Neural progenitor cell (in vitro differentiated cells): ENCODE results near the gene APOC3. TPM values are rescaled to one million over a fixed set of nuclear protein-coding genes. Genes with fewer than 3 reads are reported as not detected.

Experiments
- DNase-seq: peaks from one replicate; pipeline ENCODE4 v3.0.0-alpha.2; 2016; ENCODE audit warnings: low spot score
- H2AFZ ChIP-seq: fragments of 200-600 bp; sonication (generic); replicated peaks from 2 replicates; pipeline ENCODE4 v1.6.1; 2016; ENCODE audit warnings: antibody characterized with exemption
- H3F3A ChIP-seq: fragments of 200-600 bp; sonication (generic); 2 replicates; pipeline ENCODE4 v1.6.1; 2016; ENCODE audit warnings: antibody characterized with exemption, low read depth
- H3K27ac ChIP-seq: fragments of 200-600 bp; sonication (generic); 2 replicates; pipeline ENCODE4 v1.5.1; 2016; ENCODE audit warnings: mild to moderate bottlenecking
- H3K27me3 ChIP-seq: fragments of 200-600 bp; sonication (generic); 2 replicates; pipeline ENCODE4 v1.6.1; 2016; ENCODE audit warnings: mild to moderate bottlenecking, moderate library complexity
- H3K36me3 ChIP-seq: fragments of 200-600 bp; sonication (generic); 2 replicates; pipeline ENCODE4 v1.5.1; 2016
- H3K4me1 ChIP-seq: fragments of 200-600 bp; sonication (generic); 2 replicates; pipeline ENCODE4 v1.6.1; 2016; ENCODE audit warnings: mixed run types
- H3K4me2 ChIP-seq: fragments of 200-600 bp; sonication (generic); 2 replicates; pipeline ENCODE4 v1.6.1; 2016
- H3K4me3 ChIP-seq: fragments of 200-600 bp; sonication (generic); 2 replicates; pipeline ENCODE4 v1.5.1; 2016
- H3K79me2 ChIP-seq: fragments of 200-600 bp; sonication (generic); 2 replicates; pipeline ENCODE4 v1.6.1; 2016; ENCODE audit warnings: low read depth
- H3K9ac ChIP-seq: fragments of 200-600 bp; sonication (generic); 2 replicates; pipeline ENCODE4 v1.6.1; 2016
- H3K9me3 ChIP-seq: fragments of 200-600 bp; sonication (generic); 2 replicates; pipeline ENCODE4 v1.5.1; 2016; ENCODE audit warnings: low read depth
- H4K20me1 ChIP-seq: fragments of 200-600 bp; sonication (generic); 2 replicates; pipeline ENCODE4 v1.6.1; 2016; ENCODE audit warnings: low read depth
- H3K27ac Mint-ChIP-seq: 3 replicates; pipeline ENCODE4 v1.8.0; 2021; ENCODE audit warnings: mixed read lengths
- H3K27me3 Mint-ChIP-seq: 2 replicates; pipeline ENCODE4 v1.8.0; 2022; ENCODE audit warnings: low read depth, mild to moderate bottlenecking, inconsistent platforms, moderate library complexity, mixed read lengths; ENCODE audit not compliant: insufficient read depth
- H3K36me3 Mint-ChIP-seq: 3 replicates; pipeline ENCODE4 v1.8.0; 2021; ENCODE audit warnings: mixed read lengths
- H3K4me1 Mint-ChIP-seq: 3 replicates; pipeline ENCODE4 v1.8.0; 2021; ENCODE audit warnings: mixed read lengths
- H3K4me3 Mint-ChIP-seq: 3 replicates; pipeline ENCODE4 v1.8.0; 2021; ENCODE audit warnings: mild to moderate bottlenecking, moderate library complexity, mixed read lengths
- H3K9me3 Mint-ChIP-seq: 3 replicates; pipeline ENCODE4 v1.8.0; 2020; ENCODE audit warnings: mixed read lengths
- EZH2 ChIP-seq: fragments of 200-600 bp; sonication (generic); IDR thresholded peaks from 2 replicates; pipeline ENCODE4 v1.6.1; 2017; ENCODE audit warnings: antibody characterized with exemption, mild to moderate bottlenecking, moderate library complexity
- EZH2phosphoT487 ChIP-seq: fragments of 200-600 bp; sonication (generic); IDR thresholded peaks from 2 replicates; pipeline ENCODE4 v1.6.1; 2017; ENCODE audit warnings: antibody characterized with exemption
- total RNA-seq: library from RNA; depleted of rRNA; stranded (reverse); fragments of >200 nt; gene quantifications from 2 replicates; pipeline ENCODE4 v1.2.3, GENCODE V29; 2015; ENCODE audit warnings: low replicate concordance
- TF ChIP-seq, protein P1 (sequence below): fragments of 200-600 bp; sonication (generic); IDR thresholded peaks from 2 replicates; pipeline ENCODE4 v1.5.1; 2017; ENCODE audit warnings: antibody characterized with exemption, mild to moderate bottlenecking

Gene APOC3
- total RNA-seq, 1 donor from 2014 or later, result not detected

DNA sequence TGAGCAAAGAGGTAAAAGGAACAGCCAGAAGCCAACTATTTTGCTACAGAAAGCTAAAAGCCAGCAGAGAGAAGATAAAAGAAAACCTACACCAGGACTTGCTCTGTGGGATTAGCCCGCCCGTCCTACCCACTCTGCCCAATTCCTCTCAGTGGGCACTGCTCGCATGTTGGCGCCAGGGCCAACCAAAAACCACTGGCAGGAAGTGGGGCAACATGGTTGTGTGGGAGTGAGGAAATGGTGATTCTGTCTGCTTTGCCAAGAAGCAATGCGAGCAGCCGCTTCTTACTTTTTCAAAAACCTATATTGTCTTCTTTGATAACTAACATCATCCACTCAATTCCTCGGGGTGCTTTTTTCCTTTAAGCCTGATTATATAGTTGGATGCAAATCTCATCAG, 21.9 kb downstream of the APOC3 start:
- peaks cover 32% of the 10 kb centered on the region for H3K36me3 Mint-ChIP-seq
- H3K4me3 ChIP-seq, result no peak overlapping the region
- no peak overlapping the region for H3K27ac Mint-ChIP-seq
- H4K20me1 ChIP-seq, result no peaks in the 10 kb centered on the region
- H3K4me1 Mint-ChIP-seq, result no peaks in the 10 kb centered on the region
- H3F3A ChIP-seq, result no peaks in the 10 kb centered on the region
- H3K9ac ChIP-seq, result no peak overlapping the region
- H3K36me3 ChIP-seq, result peaks cover under 1% of the 10 kb centered on the region
- no peaks in the 10 kb centered on the region for H3K9me3 ChIP-seq
- no peaks in the 10 kb centered on the region for H3K27me3 Mint-ChIP-seq
- TF ChIP-seq, protein P1, sequence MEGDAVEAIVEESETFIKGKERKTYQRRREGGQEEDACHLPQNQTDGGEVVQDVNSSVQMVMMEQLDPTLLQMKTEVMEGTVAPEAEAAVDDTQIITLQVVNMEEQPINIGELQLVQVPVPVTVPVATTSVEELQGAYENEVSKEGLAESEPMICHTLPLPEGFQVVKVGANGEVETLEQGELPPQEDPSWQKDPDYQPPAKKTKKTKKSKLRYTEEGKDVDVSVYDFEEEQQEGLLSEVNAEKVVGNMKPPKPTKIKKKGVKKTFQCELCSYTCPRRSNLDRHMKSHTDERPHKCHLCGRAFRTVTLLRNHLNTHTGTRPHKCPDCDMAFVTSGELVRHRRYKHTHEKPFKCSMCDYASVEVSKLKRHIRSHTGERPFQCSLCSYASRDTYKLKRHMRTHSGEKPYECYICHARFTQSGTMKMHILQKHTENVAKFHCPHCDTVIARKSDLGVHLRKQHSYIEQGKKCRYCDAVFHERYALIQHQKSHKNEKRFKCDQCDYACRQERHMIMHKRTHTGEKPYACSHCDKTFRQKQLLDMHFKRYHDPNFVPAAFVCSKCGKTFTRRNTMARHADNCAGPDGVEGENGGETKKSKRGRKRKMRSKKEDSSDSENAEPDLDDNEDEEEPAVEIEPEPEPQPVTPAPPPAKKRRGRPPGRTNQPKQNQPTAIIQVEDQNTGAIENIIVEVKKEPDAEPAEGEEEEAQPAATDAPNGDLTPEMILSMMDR, result no peak
- TF ChIP-seq EZH2phosphoT487 (no peak), EZH2 (no peak)
- no peaks in the 10 kb centered on the region for H3K79me2 ChIP-seq
- no peak overlapping the region for H2AFZ ChIP-seq
- H3K4me3 Mint-ChIP-seq, result no peak overlapping the region
- H3K4me1 ChIP-seq, result no peaks in the 10 kb centered on the region
- no peak overlapping the region for H3K27ac ChIP-seq
- no peaks in the 10 kb centered on the region for H3K27me3 ChIP-seq
- H3K9me3 Mint-ChIP-seq, result no peaks in the 10 kb centered on the region
- no peak overlapping the region for H3K4me2 ChIP-seq
- no peak for DNase-seq

DNA sequence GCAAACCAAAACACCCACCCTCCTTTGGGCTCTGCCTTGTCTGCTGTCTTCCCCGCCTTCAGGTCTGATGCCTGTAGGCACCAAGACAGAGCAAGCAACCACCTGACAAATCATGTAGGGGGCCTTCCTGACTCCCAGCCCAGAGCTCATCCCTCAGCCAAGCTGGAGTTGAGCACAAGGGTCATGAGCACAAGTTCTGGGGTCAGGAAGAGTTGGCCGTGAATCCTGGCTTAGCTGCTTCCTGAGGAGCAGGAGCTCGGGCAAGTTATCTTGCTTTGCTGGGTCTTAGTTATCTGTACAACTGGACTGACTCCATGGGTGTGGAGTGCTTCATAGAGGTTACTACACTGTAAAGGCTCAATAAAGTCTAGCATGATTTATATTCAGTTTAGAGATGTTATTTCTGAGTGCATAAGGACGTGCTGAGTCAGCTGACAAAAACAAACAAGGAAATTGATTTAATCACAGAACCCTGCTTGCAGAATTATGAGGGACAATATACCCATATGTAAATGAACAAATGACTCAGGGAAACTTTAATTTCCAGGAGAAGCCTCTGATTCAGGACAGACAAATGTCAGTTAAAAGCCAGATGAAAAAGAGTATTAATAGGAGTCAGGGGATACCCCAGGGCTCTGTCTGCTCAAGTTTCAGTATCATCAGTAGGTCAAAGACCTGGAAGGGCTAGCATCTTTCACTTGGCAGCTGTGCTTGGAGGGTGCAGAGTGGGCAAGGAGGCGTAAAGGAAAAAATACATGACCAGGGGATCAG, 22.7 kb downstream of the APOC3 start:
- no peak overlapping the region for H3K9ac ChIP-seq
- Mint-ChIP-seq H3K27me3 (no peaks in the 10 kb centered on the region), H3K4me3 (no peak overlapping the region), H3K36me3 (peaks cover 27% of the 10 kb centered on the region), H3K9me3 (no peaks in the 10 kb centered on the region), H3K4me1 (no peaks in the 10 kb centered on the region), H3K27ac (no peak overlapping the region)
- no peak overlapping the region for H3K27ac ChIP-seq
- H3K4me3 ChIP-seq, result no peak overlapping the region
- no peaks in the 10 kb centered on the region for H3K4me1 ChIP-seq
- H3K36me3 ChIP-seq, result peaks cover 5% of the 10 kb centered on the region
- no peaks in the 10 kb centered on the region for H3K27me3 ChIP-seq
- no peaks in the 10 kb centered on the region for H3F3A ChIP-seq
- no peaks in the 10 kb centered on the region for H4K20me1 ChIP-seq
- no peak overlapping the region for H2AFZ ChIP-seq
- no peaks in the 10 kb centered on the region for H3K9me3 ChIP-seq
- DNase-seq, result no peak
- TF ChIP-seq, protein P1, result no peak
- TF ChIP-seq EZH2phosphoT487, result no peak
- TF ChIP-seq EZH2, result no peak
- H3K4me2 ChIP-seq, result no peak overlapping the region
- no peaks in the 10 kb centered on the region for H3K79me2 ChIP-seq

DNA sequence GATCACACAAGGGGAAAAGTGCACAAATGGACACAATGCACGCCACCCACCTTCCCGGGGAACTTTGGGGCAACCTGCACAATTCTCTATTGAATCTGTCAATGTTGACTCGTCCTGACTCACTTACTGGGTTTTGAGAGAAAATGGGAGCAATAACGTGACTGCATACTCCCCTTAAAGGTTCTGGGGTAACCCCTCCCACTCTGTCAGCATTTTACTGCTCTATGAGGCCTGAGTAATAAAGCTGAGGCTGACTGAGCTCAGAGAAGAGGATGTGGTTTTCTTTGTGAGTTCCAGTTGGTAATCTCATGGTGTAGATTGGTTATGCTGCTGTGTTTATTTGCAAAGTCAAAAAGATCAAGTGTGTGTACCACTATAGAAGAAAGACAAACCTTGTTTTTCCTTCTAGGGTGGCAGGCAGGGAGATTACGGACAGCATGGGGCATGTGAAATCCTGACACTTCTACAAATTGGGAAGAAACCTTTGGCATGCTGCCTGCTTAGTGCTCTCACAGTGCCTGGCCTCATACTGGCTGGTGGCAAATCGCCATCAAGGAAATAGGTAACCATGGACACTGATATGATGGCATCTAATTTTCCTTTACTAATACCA, 23.9 kb downstream of the APOC3 start:
- DNase-seq, result no peak
- no peak overlapping the region for H3K4me3 Mint-ChIP-seq
- TF ChIP-seq, protein P1, result no peak
- TF ChIP-seq EZH2 (no peak), EZH2phosphoT487 (no peak)
- Histone ChIP-seq H4K20me1 (no peaks in the 10 kb centered on the region), H3K9me3 (no peaks in the 10 kb centered on the region), H3K4me2 (no peak overlapping the region), H3K36me3 (peaks cover 5% of the 10 kb centered on the region), H3K79me2 (no peaks in the 10 kb centered on the region), H3F3A (no peaks in the 10 kb centered on the region), H3K9ac (no peak overlapping the region), H3K4me3 (no peak overlapping the region), H3K27me3 (no peaks in the 10 kb centered on the region), H3K4me1 (no peaks in the 10 kb centered on the region), H3K27ac (no peak overlapping the region), H2AFZ (no peak overlapping the region)
- H3K27ac Mint-ChIP-seq, result no peak overlapping the region
- peaks cover 30% of the 10 kb centered on the region for H3K36me3 Mint-ChIP-seq
- no peaks in the 10 kb centered on the region for H3K4me1 Mint-ChIP-seq
- no peaks in the 10 kb centered on the region for H3K9me3 Mint-ChIP-seq
- no peaks in the 10 kb centered on the region for H3K27me3 Mint-ChIP-seq
